ENCODE results near the gene GCKR.

Gene GCKR, protein sequence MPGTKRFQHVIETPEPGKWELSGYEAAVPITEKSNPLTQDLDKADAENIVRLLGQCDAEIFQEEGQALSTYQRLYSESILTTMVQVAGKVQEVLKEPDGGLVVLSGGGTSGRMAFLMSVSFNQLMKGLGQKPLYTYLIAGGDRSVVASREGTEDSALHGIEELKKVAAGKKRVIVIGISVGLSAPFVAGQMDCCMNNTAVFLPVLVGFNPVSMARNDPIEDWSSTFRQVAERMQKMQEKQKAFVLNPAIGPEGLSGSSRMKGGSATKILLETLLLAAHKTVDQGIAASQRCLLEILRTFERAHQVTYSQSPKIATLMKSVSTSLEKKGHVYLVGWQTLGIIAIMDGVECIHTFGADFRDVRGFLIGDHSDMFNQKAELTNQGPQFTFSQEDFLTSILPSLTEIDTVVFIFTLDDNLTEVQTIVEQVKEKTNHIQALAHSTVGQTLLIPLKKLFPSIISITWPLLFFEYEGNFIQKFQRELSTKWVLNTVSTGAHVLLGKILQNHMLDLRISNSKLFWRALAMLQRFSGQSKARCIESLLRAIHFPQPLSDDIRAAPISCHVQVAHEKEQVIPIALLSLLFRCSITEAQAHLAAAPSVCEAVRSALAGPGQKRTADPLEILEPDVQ

DNA sequence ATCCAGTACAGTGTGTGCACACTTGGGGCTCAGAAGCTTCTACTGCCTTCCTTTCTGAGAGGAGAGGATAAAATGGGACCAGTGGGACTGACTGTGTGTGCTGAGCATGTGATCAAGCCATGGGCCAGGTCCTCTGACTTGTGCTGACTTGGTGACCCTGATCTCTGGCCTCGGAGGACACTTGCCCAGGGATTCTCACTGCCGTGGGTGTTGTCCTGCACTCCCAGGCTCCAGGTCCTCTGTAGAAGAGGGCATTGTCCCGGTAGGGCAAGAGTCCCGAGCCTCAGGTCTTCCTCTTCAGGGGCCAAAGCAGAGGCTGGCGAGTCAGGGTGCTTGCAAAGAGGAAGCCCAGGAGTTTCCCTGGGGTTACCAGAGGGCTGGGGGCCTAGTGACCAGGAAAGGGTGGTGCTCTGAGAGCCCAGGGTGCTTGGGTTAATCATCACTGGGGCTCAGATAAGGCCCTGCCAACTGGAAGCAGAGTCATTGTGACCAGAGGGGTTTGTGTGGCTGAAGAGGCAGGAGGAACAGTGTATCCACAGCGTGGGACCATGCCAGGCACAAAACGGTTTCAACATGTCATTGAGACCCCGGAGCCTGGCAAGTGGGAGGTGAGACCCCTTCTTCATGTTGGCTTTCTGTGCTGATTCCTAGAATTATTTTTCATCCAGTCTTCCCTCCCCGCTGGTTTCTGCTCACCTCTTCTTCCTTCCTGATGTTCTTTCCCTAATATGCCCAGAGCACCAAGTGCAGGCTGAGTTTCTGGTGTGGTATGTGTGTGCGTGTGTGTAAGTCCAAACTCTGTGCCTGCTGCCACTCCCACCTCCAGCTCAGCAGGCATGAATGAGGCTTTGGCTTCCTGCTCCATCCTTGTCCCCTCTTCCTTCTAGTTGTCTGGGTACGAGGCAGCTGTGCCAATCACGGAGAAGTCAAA lies at the start of gene GCKR:
Gene GCKR (plus strand): TSS at position 483 of the 931 bp plus-strand sequence. CDS start 66 bp downstream, at position 549.
- TF ChIP-seq, protein P1, sequence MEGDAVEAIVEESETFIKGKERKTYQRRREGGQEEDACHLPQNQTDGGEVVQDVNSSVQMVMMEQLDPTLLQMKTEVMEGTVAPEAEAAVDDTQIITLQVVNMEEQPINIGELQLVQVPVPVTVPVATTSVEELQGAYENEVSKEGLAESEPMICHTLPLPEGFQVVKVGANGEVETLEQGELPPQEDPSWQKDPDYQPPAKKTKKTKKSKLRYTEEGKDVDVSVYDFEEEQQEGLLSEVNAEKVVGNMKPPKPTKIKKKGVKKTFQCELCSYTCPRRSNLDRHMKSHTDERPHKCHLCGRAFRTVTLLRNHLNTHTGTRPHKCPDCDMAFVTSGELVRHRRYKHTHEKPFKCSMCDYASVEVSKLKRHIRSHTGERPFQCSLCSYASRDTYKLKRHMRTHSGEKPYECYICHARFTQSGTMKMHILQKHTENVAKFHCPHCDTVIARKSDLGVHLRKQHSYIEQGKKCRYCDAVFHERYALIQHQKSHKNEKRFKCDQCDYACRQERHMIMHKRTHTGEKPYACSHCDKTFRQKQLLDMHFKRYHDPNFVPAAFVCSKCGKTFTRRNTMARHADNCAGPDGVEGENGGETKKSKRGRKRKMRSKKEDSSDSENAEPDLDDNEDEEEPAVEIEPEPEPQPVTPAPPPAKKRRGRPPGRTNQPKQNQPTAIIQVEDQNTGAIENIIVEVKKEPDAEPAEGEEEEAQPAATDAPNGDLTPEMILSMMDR (conservative IDR thresholded peaks at IDR 0.05; ENCODE audit: low read depth, low read length), result no peak
- DNase-seq (ENCODE audit: low read depth), result peak; percentile 5
- H3K4me3 ChIP-seq (ENCODE audit: low read depth, low read length), result no peak within 1 kb of the TSS

DNA sequence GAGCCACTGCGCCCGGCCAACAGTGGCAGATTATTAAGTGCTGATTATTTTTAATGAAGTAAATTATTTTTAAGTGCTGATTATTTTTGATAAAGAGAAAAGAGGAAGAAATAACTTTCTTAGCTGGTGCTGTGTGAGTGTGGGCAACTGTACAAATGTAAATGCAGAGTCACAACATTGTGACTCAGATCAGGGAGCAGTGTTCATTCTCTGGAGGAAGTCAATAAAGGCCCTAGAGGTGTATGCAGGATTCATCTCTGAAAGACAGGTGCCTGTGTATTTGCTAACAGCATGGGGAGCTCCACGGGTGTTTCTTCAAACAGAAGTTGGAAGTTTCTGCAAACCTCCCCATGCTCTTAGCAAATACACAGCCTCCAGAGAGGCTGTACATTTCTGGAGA lies 48.3 kb upstream of the GCKR start:
- H3K4me3 ChIP-seq (ENCODE audit: low read depth, low read length), result no peak overlapping the region
- TF ChIP-seq, protein P1 (conservative IDR thresholded peaks at IDR 0.05; ENCODE audit: low read depth, low read length), result no peak
- no peak for DNase-seq (ENCODE audit: low read depth)

DNA sequence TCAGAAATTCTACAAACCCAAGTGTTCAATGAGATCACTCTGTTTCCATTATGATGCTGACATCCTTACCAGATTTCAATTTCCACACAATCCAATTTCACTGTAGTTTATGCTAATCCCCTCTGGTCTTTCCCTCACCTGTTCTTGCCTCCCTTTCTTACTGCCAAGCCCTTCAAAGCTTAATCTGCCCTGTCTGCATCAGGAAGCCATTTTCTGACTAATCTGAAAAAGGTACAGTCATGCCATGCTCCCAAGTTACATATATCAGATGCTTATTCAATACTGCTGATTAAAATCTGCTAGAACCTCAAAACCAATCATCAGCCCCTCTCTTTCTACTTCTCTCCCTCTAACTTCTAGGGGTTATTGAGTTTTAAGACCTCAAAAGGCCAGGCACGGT lies 45.5 kb upstream of the GCKR start:
- H3K4me3 ChIP-seq (ENCODE audit: low read depth, low read length), result no peak overlapping the region
- TF ChIP-seq, protein P1 (conservative IDR thresholded peaks at IDR 0.05; ENCODE audit: low read depth, low read length), result no peak
- DNase-seq (ENCODE audit: low read depth), result no peak

DNA sequence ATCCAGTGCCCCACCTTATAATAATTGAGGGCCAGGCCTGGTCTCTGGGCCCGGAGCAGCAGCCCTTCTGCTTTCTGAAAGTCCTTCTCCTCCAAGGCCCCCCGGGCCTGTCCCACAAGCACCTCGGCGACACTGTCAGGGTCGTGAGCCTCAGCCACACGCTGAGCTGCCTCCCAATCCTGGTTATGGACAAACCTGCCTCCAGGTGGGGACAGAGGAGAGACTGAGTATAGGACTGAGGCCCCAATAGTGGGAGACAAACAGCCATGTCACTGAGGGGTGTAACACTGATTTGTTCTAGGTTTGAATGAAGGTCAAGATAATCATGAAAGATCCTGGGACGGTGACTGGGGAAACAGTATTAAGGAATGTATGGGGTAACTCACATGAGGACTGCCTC lies 42.7 kb upstream of the GCKR start:
- TF ChIP-seq, protein P1 (conservative IDR thresholded peaks at IDR 0.05; ENCODE audit: low read depth, low read length), result no peak
- H3K4me3 ChIP-seq (ENCODE audit: low read depth, low read length), result no peak overlapping the region
- DNase-seq (ENCODE audit: low read depth), result no peak

DNA sequence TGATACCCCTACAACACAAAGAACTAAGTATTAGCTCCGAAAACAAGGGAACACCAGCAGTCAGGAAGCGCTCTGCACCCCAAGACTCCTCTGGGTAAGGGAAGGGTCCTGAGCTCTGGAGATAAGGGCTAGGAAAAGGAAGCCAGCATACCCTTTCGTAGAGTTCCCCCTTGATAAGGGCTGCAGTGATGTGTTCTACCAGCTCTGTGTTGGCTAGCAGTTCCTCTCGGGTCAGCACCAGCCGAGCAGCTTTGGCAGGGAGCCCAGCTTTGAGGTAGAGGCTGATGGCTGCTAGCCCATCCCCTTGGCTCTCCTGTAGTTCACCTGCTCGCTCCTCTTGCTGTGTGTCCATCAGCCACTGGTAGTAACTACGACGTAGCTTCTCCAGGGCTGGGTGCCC lies 35.5 kb upstream of the GCKR start:
- H3K4me3 ChIP-seq (ENCODE audit: low read depth, low read length), result no peak overlapping the region
- TF ChIP-seq, protein P1 (conservative IDR thresholded peaks at IDR 0.05; ENCODE audit: low read depth, low read length), result no peak
- DNase-seq (ENCODE audit: low read depth), result no peak

DNA sequence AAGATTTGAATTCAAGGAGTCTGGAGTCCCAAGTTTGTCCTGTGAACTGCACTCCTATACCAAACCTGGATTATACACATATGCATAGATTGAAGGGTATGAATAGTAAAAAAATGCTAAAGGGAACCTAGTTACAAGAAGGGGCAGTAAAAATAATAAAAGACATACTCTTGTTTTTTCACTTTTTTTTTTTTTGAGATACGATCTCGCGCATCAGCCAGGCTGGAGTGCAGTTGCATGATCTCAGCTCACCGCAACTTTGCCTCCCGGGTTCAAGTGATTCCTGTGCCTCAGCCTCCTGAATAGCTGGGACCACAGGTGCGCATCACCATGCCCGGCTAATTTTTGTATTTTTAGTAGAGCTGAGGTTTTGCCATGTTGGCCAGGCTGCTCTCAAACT lies 32.2 kb upstream of the GCKR start:
- no peak overlapping the region for H3K4me3 ChIP-seq (ENCODE audit: low read depth, low read length)
- TF ChIP-seq, protein P1 (conservative IDR thresholded peaks at IDR 0.05; ENCODE audit: low read depth, low read length), result no peak
- DNase-seq (ENCODE audit: low read depth), result no peak

Measured in choroid plexus epithelial cell (primary cell).